Effector CD8-positive, alpha-beta T cell (primary cell): ENCODE data around the gene FBXL15.
"Not testable (repeated sequence)": the region's sequence is repeated elsewhere in the genome, so short reads cannot be mapped to it uniquely, and the experiment has no call there.

ENCODE experiments used
- DNase-seq: peaks from one replicate; lab custom pipeline; 2025; lab: John Stamatoyannopoulos, UW

FBXL15 gene

DNA sequence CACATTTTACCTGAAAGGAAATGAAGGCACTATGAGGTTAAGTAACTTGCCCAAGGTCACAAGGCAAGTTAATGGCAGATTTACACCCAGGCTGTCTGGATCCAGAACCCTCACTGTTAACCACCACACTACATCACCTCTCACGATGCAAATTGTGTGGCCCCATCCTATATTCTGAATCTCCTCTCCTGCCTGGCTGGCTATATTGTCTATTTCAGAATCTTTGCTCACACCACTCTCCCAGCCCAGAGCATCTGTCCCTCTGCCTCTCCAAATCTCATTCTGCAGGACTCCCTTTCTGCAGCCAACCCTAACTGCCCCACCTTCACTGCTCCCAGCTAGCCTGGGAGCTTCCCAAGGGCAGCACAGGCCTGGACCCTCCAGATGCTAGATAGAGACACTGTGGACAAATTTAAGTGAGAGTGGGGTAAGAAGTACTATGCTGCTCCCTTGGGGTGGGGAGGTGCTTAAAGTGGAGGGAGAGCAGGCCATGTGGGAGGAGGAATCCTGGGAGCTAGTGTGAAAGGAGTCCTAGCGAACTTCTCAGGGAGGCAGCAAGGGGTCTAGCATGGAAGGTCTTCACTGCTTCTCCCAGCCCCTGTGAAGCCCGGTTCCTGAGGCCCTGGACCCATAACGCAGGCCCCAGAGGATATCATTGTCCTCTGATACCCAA, 11.0 kb downstream of the FBXL15 start:
- DNase-seq: no peak

DNA sequence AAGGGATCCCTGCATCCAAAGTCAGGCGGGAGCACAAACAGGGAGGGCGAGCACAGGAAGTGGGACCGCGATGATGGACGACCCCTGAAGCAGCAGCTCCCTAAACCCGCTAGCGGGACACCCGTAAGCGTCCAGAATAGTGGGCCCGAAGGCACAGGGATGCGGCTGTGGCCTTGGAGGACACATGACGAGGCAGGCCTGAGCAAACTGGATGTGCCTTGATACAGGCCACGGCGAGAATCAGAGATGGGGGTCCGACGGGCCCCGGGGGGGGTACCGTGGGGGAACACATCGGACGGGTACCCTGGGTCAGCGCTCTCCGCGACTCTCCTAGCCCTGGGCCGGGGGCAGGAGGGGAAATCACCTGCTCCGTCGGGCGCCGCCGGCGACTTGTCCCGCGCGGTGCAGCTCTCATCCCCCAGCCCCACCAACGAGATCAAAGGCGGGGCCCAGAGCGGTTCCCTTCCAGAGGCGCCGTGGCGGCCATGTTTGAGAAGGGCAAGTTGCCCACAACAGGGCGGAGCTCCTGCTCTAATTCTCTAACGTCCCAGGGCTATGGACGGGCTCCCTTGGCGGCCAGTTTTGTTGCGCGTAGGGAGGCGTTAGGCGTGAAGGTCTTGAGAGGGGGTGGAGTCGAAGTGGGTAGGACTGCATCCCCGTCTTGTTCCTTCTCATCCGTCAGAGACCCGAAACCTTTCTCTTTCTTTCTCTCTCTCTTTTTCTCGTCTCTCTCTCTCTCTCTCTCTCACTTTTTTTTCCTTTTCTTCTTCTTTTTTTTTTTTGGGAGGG, 11.7 kb downstream of the FBXL15 start, which contains the start of gene CUEDC2:
CUEDC2 (minus strand) TSS at position 413 of the 789 bp plus-strand sequence. CDS start 7,386 bp downstream, outside the sequence.
- peak; percentile 94 for DNase-seq

DNA sequence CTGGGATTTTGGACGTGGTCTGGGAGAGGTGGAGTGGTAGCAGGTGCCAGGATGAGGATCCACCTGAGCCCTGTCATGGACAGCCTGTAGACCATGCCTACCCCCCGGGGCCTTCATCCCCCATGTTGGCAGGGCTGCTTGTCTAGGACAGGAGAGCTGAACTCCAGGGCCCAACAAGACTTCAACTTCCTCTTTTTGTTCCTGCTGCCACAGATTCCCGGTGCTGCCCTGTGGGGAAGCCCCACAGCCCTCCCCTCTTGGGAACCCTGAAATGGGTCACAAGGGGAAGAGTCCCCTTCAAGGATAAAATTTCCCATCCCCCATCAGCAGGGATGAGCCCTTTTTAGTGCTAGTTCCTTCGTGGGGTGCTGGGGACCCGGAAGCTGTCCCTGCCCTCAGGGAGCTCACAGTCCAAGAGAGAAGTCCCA, 13.0 kb downstream of the FBXL15 start:
- no peak for DNase-seq

DNA sequence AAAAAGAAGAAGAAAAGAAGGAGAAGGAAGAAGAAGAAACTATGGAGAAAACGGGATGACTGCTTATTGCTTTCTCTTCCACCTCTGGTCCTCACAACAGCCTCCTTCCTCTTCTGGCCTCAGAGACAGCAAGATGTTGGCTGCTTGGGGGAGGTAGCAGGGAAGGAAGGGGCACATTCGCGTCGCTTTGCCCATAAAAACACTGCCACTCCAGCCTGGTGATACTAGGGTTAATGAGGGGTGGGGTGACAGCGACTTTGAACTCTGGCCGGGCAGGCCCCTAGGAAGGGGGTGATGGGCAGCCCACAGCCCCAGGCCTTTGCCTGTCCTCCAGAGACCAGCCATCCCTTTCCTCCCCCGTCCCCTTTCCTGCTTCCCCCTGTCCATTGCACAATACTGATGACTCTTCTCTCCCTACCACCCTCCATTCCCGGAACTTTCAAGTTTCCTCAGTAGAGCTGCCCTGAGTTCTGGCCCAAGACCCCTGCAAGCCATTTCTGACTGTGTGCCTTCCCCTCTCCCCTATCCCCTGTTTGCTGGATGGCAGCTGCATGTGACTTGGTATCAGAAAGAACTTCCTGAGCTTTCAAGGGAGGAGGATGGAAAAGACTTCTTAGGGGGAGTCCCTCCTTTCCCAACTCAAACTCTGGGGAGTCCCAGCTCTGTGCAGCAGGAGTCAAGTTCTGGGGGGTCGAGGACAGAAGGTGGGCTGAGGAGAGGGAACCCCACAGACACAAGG, 13.9 kb downstream of the FBXL15 start:
- no peak for DNase-seq

DNA sequence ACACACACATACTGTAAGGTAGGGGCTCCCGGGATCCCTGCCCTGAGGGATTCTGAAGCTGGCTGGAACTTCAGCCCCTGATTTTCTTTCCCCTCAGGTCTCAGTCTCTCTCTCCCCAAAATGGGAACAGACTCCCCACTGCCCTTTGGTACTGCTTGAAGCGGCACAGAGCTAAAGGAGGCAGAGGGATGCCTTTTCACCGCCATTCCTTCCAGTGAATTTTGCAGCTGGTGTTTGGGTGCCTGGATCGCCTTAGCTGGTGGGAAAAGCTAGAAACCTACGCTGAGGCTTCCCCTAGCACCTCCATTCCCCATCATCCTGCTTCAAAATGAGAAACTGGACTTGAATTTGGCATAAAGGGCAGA, 14.5 kb downstream of the FBXL15 start:
- no peak for DNase-seq

DNA sequence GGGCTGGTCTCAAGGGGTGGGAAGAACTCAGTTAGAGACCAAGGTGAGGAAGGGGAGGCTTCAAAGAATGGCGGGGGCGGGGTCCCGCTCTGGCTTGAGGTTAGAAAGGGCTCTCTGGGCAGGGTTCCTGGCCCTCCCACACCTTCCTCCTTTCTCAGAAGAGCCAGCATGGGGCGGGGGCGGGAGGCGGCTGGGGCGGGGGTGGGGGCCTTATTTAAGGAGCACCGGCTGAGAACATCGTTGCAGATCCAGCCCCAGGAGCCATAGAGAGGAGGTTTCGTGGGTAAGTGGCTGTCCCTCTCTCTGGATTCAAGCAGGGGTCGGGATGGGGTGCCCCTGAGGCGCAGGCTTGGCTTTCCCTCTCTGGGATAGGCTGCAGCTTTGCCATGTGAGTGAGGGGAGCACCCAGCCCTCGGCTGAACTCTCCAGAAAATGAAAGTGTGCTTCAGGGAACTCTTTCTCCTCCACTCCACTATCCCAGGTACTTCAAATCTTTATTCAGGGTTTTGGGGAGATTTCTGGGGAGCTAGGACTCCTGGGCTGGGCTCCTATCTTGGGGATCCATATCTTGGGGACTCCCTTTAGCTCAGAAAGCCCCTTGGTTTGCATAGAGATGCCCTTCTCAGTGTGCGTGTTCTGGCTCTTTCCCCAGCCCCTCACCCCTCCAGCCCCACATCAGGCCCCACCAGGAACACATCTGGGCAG, 15.0 kb downstream of the FBXL15 start:
- no peak for DNase-seq

DNA sequence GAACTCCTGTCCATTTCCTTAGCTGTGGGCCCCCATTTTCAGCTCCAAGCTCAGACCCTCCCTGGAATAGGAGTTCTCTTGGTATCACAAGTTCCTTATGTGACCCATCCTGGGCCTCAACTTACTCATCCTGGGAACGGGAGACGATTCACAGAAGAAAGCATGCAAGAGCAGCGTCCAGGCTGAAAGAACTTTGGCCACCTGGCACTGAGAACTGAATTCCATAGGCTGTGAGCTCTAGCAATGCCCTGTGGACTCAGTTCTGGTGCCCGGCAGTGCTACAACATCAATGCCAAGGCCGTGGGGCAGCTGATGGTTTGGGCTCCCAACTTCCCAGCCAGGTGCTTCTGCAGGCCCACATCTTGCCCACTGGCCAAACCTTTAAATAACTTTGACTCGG, 15.7 kb downstream of the FBXL15 start:
- no peak for DNase-seq

DNA sequence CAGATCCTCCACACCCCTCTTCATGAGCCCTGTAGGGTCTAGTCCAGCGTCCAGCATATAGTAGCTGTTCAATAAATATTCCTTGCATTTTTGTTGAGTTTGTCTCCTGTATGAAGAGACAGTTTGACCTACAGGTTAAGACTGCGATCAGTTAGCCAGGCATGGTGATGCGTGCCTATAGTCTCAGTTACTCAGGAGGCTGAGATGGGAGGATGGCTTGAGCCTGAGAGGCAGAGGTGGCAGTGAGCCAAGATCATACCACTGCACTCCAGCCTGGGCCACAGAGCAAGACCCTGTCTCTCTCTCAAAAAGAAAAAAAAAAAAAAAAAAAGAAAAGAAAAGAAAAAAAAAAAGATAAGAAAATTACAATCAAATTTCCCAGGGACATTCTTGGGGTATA, 16.9 kb downstream of the FBXL15 start:
- no peak for DNase-seq

DNA sequence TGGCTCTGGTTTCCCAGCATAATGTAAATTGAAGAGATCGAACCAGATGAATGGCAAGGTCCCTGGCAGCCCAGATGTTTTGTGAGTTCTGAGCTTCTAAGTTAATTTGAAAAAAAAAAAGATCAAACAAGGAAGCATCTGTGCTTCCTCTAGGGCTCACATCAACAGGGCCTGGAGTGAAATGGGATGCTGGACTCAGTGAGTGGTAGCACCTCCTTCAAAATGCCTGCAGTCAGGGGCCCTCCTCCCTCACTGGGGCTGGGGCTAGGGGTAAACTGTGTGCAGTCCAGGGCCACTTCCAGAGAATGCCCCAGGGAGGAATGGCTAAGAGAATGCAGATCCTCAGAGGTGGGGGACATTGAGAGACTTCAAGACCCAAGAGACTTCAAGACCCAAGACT, 17.7 kb downstream of the FBXL15 start:
- no peak for DNase-seq

DNA sequence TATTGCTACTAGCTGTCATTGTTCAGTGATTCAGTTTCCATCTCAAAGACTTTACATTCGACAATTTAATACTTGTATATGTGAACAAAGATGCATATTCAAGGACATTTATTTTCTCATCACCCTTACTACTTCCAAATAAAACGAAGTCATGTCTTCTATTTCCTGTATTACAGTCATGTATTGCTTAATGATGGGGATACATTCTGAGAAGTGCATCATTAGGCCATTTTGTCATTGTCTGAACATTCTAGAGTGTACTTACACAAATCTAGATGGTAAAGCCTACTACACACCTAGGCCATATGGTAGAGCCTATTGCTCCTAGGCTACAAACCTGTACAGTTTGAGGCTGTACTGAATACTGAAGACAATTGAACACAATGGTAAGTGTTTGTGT, 24.2 kb downstream of the FBXL15 start:
- no peak for DNase-seq

DNA sequence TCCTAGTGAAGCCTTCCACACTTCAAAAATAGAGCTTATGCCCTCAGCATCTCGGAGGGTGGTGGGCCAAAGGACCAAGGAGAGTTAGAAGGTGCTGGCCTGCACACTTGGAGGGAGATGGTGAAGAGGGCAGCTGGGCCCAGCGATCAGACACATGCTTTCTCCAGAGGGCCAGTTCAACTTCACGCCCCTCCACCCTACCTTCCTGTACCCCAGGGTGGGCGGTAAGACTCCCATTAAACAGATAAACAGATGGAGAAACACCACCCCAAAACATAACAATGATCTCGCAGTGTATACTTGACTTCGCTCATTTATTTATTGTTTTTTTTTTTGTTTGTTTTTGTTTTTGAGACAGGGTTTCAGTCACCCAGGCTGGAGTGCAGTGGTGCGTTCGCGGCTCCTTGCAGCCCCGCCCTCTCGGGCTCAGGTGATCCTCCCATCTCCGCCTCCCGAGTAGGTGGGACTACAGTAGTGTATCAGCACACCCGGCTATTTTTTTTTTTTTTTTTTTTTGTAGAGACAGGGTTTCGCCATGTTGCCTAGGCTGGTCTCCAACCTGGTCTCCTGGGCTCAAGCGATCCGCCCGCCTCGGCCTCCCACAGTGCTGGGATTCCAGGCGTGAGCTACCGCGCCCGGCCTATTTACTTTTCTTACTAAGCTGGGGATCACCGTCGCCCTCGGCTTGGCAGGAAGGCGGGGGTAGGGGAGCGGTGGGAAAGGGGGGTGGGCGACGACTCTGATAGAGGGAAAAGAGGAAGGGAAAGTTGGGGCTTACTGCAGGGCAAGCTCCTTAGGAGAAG, 28.9 kb downstream of the FBXL15 start:
- peak; percentile 72 for DNase-seq

DNA sequence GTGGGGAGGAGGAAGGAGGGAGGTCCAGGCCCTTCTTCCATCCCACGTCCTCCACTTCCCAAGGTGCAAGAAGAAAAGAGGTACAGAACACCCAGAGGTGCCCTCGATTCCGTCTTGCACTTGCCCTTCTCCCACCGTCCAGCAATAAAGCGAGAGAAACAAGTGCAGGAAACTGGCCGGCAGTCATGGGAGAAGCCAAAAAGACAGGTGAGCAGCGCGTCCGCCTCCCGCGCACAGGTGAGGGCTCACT, 29.4 kb downstream of the FBXL15 start:
- DNase-seq: no peak

DNA sequence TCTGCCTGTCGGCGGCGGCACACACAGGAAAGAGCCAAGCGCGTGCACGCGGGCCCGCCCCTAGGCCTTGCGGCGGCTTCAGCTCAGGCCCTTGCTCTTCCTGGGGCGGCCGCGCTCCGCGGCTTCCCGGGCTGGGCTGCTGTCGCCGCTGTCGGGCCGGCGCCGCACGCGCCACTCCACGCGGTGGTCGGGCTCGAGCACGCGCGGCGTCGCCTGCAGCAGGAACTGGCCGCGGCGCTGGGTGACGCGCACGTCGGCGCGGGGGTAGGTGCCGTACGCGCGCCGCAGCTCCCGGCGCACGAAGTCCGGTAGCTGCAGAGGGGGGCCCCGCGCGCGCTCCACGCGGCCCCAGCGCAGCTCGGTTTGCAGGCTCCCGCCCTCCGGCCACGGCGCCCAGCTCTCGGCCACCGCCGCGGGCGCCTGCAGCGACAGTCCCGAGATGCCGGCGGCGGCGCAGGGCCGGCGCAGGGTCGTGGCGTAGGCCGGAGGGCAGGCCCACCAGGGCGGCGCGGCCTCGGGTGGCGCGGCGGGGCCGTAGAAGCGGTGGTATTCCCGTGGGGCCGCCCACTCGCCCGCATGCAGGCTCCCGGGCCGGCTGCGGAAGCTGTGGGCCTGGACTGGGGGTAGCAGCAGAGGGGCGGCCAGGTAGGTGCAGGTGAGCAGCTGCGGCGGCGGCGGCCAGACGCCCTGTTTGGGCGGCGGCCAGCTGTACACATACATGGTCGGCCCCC, 29.9 kb downstream of the FBXL15 start:
- DNase-seq: peak; percentile 70

DNA sequence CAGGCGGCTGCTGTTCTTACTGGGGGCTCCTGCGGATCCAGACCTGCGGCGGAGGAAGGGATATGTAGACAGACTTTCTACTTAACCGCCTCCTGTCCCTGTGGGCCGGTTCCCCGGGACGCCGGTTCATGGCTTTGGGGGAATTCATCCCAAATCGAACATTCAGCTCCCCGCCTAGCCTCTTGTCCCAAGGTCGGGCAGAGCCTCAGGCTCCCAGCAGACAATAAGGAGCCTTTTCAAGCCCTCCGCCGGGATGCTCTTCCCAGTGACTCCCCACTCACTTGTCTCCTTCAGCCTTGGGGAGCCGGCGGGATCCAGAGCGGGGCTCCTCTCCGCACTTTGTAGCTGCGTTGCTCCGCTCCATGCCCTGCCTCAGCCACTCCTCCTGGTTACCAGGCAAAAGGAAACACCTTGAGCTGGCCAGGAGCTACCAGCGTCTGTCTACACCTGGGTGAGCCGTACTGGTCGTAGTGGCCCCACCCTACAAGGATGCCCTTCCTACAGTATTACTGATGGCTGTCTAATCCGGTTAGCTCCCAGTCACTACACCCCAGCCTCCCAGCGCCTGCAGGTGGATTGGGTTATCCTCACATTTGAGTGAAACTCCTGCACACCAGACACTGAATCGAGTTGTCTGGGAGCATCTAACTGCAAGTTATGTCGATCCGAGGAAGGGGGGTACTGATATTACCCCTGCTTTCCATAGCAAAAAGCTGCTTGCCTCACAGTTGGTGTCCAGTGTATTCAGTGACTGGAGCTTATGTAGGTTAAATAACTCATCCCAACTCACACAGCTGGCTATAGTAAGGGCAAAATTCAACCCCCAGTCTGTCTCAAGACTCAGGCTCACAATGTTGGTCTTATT, 30.7 kb downstream of the FBXL15 start, which contains the start of gene C10orf95:
C10orf95 (minus strand) TSS at position 439 of the 865 bp plus-strand sequence. CDS start 450 bp downstream, outside the sequence.
- DNase-seq: no peak

DNA sequence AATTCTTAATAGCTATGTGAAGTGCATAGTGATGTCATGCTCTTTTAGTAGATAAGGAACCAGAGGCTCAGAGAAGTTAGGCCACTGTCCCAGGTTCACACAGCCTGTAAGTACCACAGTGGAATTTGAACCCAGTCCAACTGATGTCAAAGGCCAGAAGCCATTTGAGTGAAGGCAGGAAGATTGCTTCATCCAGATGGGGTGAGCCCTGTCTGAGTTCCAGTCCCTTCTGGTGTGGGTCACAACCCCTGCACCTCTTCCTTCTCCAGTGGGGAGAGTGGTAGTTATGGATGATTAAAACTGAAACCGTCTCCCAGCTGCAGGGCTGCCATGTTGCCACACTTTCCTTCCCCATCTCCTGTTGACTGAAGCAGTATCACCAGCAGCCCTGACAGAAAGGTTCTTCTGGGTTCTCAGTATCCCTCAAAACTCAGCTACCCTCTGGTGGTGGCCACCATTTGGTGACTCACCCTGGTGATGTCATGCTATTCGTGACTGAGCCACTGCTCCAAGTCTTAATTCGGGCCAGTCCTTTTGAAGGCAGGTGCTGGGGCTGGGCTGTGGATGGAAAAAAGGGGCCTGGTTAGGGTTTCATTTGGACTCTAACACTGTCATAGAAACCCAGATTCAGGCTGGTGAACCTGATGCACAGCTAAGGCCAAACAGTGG, 32.2 kb downstream of the FBXL15 start:
- DNase-seq: no peak

DNA sequence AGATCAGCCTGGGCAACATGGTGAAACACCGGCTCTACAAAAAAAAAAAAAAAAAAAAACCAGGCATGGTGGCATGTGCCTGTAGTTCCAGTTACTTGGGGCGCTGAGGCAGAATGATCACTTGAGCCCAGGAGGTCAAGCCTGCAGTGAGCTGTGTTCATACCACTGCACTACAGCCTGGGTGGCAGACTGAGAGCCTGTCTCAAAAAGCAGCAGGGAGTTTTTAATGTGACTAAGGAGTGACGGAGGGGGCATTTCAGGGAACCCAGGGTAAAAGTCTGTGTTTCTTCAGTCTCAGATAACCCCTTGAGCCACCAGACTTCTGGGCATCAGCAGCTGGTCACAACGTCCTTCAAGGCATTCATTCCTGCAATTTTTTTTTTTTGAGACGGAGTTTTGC, 32.9 kb downstream of the FBXL15 start:
- no peak for DNase-seq

DNA sequence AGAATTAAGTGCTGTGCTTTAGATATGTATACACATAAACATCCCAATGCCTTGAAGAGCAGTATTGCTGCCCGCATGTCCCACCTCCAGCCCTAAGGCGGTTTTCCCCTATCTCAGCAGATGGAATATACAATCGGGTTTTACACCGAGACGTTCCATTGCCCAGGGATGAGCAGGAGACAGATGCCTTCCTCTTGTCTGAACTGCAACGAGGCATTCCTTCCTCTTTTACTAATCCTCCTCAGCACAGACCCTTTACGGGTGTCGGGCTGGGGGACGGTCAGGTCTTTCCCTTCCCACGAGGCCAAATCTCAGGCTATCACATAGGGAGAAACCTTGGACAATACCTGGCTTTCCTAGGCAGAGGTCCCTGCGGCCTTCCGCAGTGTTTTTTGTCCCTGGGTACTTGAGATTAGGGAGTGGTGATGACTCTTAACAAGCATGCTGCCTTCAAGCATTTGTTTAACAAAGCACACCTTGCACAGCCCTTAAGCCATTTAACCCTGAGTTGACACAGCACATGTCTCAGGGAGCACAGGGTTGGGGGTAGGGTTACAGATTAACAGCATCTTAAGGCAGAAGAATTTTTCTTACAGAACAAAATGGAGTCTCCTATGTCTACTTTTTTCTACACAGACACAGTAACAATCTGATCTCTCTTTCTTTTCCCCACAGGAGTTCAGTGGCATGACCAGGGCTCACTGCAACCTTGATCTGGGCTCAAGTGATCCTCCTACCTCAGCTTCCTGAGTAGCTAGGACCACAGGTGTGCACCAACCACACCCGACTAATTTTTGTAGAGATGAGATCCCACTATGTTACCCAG, 34.2 kb downstream of the FBXL15 start:
- DNase-seq: not testable (repeated sequence)

DNA sequence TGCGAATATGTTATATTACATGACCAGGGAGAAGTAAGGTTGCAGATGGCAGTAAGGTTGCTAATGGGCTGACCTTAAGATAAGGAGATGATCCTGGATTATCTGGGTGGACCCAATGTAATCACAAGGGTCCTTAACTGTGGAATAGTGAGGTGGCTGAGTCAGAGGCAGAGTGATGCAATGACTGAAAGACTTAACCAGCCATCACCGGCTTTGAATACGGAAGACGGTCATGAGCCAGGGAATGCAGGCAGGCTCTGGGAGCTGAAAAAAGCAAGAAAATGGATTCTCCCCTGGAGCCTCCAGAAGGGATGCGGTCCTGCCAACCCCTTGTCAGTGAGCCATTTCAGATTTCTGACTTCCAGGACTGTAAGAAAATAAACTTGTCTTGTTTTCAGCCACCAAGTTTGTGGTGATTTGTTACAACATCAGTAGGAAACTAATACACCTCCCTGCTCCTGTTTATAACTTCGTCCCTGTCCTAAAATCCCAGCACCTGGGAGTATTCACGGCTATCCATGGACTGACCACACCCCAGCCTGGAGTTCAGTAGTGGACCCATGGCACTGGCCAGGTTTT, 35.3 kb downstream of the FBXL15 start:
- DNase-seq: no peak
